ENCODE measurements around the gene MAGI2. TPM values are rescaled to one million over a fixed set of nuclear protein-coding genes. Genes with fewer than 3 reads are reported as not detected.

The MAGI2 gene
- total RNA-seq, 3 donors from 2014 or later = 9.8 to 22.7 (median 20.2) TPM

- intact Hi-C loops (cut with DNase I; ENCODE audit: low total_unique reads) = no loop called here
- no peak for DNase-seq (ENCODE audit: low spot score in 2 of 2)
- H3K36me3 ChIP-seq = no peaks in the 10 kb centered on the region
- H3K27me3 ChIP-seq = no peaks in the 10 kb centered on the region
- no peak overlapping the region for H3K4me3 ChIP-seq
- no peaks in the 10 kb centered on the region for H3K9me3 ChIP-seq
- TF ChIP-seq CTCF (IDR thresholded peaks at IDR 0.05) = no peak
- no peak for TF ChIP-seq POLR2AphosphoS5 (IDR thresholded peaks at IDR 0.05)
- TF ChIP-seq POLR2A (IDR thresholded peaks at IDR 0.05) = no peak
- H3K4me1 ChIP-seq = no peaks in the 10 kb centered on the region
- H3K27ac ChIP-seq = no peak overlapping the region
Measured at GRCh38 chr7:78146546-78146945, 1306.9 kb downstream of the MAGI2 start.

GRCh38 chr7:78143661-78144060, 1309.8 kb downstream of the MAGI2 start:
- H3K27me3 ChIP-seq = no peaks in the 10 kb centered on the region
- DNase-seq (ENCODE audit: low spot score in 2 of 2) = no peak
- no peaks in the 10 kb centered on the region for H3K36me3 ChIP-seq
- TF ChIP-seq POLR2A (IDR thresholded peaks at IDR 0.05) = no peak
- TF ChIP-seq CTCF (IDR thresholded peaks at IDR 0.05) = no peak
- no peak for TF ChIP-seq POLR2AphosphoS5 (IDR thresholded peaks at IDR 0.05)
- H3K4me1 ChIP-seq = no peaks in the 10 kb centered on the region
- no peak overlapping the region for H3K4me3 ChIP-seq
- no peaks in the 10 kb centered on the region for H3K9me3 ChIP-seq
- intact Hi-C loops (cut with DNase I; ENCODE audit: low total_unique reads) = no loop called here
- no peak overlapping the region for H3K27ac ChIP-seq

GRCh38 chr7:78141522-78142281, 1311.8 kb downstream of the MAGI2 start:
- no peak overlapping the region for H3K4me3 ChIP-seq
- H3K36me3 ChIP-seq = no peaks in the 10 kb centered on the region
- H3K4me1 ChIP-seq = no peaks in the 10 kb centered on the region
- TF ChIP-seq POLR2A (IDR thresholded peaks at IDR 0.05) (no peak), CTCF (IDR thresholded peaks at IDR 0.05) (no peak), POLR2AphosphoS5 (IDR thresholded peaks at IDR 0.05) (no peak)
- intact Hi-C loops (cut with DNase I; ENCODE audit: low total_unique reads) = no loop called here
- no peak overlapping the region for H3K27ac ChIP-seq
- no peaks in the 10 kb centered on the region for H3K9me3 ChIP-seq
- no peaks in the 10 kb centered on the region for H3K27me3 ChIP-seq
- no peak for DNase-seq (ENCODE audit: low spot score in 2 of 2)

GRCh38 chr7:78140109-78140508, 1313.4 kb downstream of the MAGI2 start:
- DNase-seq (ENCODE audit: low spot score in 2 of 2) = no peak
- no peaks in the 10 kb centered on the region for H3K27me3 ChIP-seq
- H3K36me3 ChIP-seq = no peaks in the 10 kb centered on the region
- H3K27ac ChIP-seq = no peak overlapping the region
- H3K4me3 ChIP-seq = no peak overlapping the region
- intact Hi-C loops (cut with DNase I; ENCODE audit: low total_unique reads) = no loop called here
- TF ChIP-seq POLR2AphosphoS5 (IDR thresholded peaks at IDR 0.05) (no peak), POLR2A (IDR thresholded peaks at IDR 0.05) (no peak), CTCF (IDR thresholded peaks at IDR 0.05) (no peak)
- H3K9me3 ChIP-seq = no peaks in the 10 kb centered on the region
- H3K4me1 ChIP-seq = no peaks in the 10 kb centered on the region

GRCh38 chr7:78139335-78139734, 1314.1 kb downstream of the MAGI2 start:
- intact Hi-C loops (cut with DNase I; ENCODE audit: low total_unique reads) = no loop called here
- no peaks in the 10 kb centered on the region for H3K36me3 ChIP-seq
- TF ChIP-seq POLR2AphosphoS5 (IDR thresholded peaks at IDR 0.05) (no peak), CTCF (IDR thresholded peaks at IDR 0.05) (no peak), POLR2A (IDR thresholded peaks at IDR 0.05) (no peak)
- no peaks in the 10 kb centered on the region for H3K9me3 ChIP-seq
- H3K4me1 ChIP-seq = no peaks in the 10 kb centered on the region
- DNase-seq (ENCODE audit: low spot score in 2 of 2) = no peak
- H3K4me3 ChIP-seq = no peak overlapping the region
- H3K27me3 ChIP-seq = no peaks in the 10 kb centered on the region
- H3K27ac ChIP-seq = no peak overlapping the region

Measured in breast epithelium (tissue), 4 donors.